Skeletal muscle cell (primary cell): ENCODE measurements around the gene SLIT3.

Experiments
- DNase-seq: peaks from one replicate; pipeline ENCODE4 v3.0.0-alpha.2; 2010; ENCODE audit warnings: low read depth
- H3K4me3 ChIP-seq: 2 replicates; pipeline ENCODE4 v1.5.1; 2011; ENCODE audit warnings: low read depth, mild to moderate bottlenecking, control low read depth, low read length, moderate library complexity

The SLIT3 gene

GRCh38 chr5:169025491-169025890 lies 275.4 kb downstream of the SLIT3 start:
- DNase-seq: no peak

GRCh38 chr5:169024421-169024820 lies 276.5 kb downstream of the SLIT3 start:
- no peak overlapping the region for H3K4me3 ChIP-seq
- DNase-seq: no peak

More at GRCh38 chr5:169025491-169025890, 275.4 kb downstream of the SLIT3 start:
- H3K4me3 ChIP-seq: no peak overlapping the region

- no peak overlapping the region for H3K4me3 ChIP-seq
- no peak for DNase-seq
Measured at GRCh38 chr5:169022718-169023117, 278.2 kb downstream of the SLIT3 start.

- no peak overlapping the region for H3K4me3 ChIP-seq
- DNase-seq: no peak
Measured at GRCh38 chr5:169020102-169020501, 280.8 kb downstream of the SLIT3 start.

- no peak for DNase-seq
- no peak overlapping the region for H3K4me3 ChIP-seq
Measured at GRCh38 chr5:169018925-169019324, 282.0 kb downstream of the SLIT3 start.

GRCh38 chr5:169015991-169016390 lies 284.9 kb downstream of the SLIT3 start:
- DNase-seq: no peak
- H3K4me3 ChIP-seq: no peak overlapping the region

GRCh38 chr5:169013846-169014245 lies 287.1 kb downstream of the SLIT3 start:
- no peak for DNase-seq
- no peak overlapping the region for H3K4me3 ChIP-seq

- DNase-seq: no peak
- H3K4me3 ChIP-seq: no peak overlapping the region
Measured at GRCh38 chr5:169013208-169013728, 287.7 kb downstream of the SLIT3 start.

GRCh38 chr5:169012450-169012849 lies 288.5 kb downstream of the SLIT3 start:
- no peak for DNase-seq
- no peak overlapping the region for H3K4me3 ChIP-seq

- no peak overlapping the region for H3K4me3 ChIP-seq
- no peak for DNase-seq
Measured at GRCh38 chr5:169011451-169011850, 289.5 kb downstream of the SLIT3 start.

GRCh38 chr5:169011009-169011408 lies 289.9 kb downstream of the SLIT3 start:
- DNase-seq: no peak

GRCh38 chr5:169009123-169009522 lies 291.8 kb downstream of the SLIT3 start:
- DNase-seq: no peak
- no peak overlapping the region for H3K4me3 ChIP-seq

More at GRCh38 chr5:169011009-169011408, 289.9 kb downstream of the SLIT3 start:
- H3K4me3 ChIP-seq: no peak overlapping the region

- H3K4me3 ChIP-seq: no peak overlapping the region
- no peak for DNase-seq
Measured at GRCh38 chr5:169006842-169007790, 293.8 kb downstream of the SLIT3 start.

- no peak for DNase-seq
Measured at GRCh38 chr5:169004551-169004950, 296.4 kb downstream of the SLIT3 start.

GRCh38 chr5:169003721-169004541 lies 297.0 kb downstream of the SLIT3 start:
- H3K4me3 ChIP-seq: no peak overlapping the region
- no peak for DNase-seq

More at GRCh38 chr5:169004551-169004950, 296.4 kb downstream of the SLIT3 start:
- no peak overlapping the region for H3K4me3 ChIP-seq

- DNase-seq: no peak
- H3K4me3 ChIP-seq: no peak overlapping the region
Measured at GRCh38 chr5:169002953-169003555, 297.9 kb downstream of the SLIT3 start.

GRCh38 chr5:169001394-169001793 lies 299.5 kb downstream of the SLIT3 start:
- no peak overlapping the region for H3K4me3 ChIP-seq
- no peak for DNase-seq

GRCh38 chr5:168995024-168995423 lies 305.9 kb downstream of the SLIT3 start:
- H3K4me3 ChIP-seq: no peak overlapping the region
- no peak for DNase-seq

GRCh38 chr5:168992687-168993086 lies 308.3 kb downstream of the SLIT3 start:
- DNase-seq: no peak
- H3K4me3 ChIP-seq: no peak overlapping the region

- no peak for DNase-seq
- H3K4me3 ChIP-seq: no peak overlapping the region
Measured at GRCh38 chr5:168992016-168992415, 308.9 kb downstream of the SLIT3 start.
